Measurements from ENCODE around the gene NISCH. TPM values are rescaled to one million over a fixed set of nuclear protein-coding genes. Genes with fewer than 3 reads are reported as not detected.

Gene NISCH
- total RNA-seq, 2 donors from 2014 or later, result 57.3 to 58.1 TPM

DNA sequence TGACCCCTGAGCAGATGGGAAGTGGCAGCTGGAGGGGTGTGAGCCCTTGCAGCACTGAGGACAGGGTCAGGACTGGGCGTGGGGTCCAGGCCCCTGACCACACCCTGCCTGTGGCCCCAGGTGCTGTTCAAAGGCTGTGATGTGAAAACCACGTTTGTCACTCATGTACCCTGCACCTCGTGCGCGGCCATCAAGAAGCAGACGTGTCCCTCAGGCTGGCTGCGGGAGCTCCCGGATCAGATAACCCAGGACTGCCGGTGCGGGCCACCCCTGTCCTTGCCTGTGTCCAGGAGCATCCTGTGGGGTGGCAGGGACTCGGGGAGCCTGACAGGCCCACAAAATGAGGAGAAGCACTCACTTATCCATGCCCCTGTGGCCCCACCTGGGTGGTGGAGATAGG lies 45.6 kb downstream of the NISCH start:
- DNase-seq, result no peak
- intact Hi-C loops (cut with DNase I, micrococcal nuclease), result no loop called here
- no peak for ATAC-seq

DNA sequence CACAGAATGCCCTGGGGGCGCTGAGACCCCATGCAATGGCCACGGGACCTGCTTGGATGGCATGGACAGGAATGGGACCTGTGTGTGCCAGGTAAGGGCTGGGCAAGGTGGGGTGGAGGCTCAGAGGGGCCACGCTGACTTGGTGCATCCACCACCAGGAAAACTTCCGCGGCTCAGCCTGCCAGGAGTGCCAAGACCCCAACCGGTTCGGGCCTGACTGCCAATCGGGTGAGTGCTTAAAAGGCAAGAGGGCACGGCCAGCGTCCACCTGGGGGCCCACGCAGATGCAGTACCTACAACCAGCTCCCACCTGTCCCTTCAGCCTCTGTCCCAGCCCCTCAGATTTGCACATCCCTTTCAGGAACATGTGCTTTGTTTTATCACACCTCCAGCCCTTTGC lies 46.6 kb downstream of the NISCH start:
- ATAC-seq (no peak), DNase-seq (no peak)
- intact Hi-C loops (cut with DNase I, micrococcal nuclease), result no loop called here

DNA sequence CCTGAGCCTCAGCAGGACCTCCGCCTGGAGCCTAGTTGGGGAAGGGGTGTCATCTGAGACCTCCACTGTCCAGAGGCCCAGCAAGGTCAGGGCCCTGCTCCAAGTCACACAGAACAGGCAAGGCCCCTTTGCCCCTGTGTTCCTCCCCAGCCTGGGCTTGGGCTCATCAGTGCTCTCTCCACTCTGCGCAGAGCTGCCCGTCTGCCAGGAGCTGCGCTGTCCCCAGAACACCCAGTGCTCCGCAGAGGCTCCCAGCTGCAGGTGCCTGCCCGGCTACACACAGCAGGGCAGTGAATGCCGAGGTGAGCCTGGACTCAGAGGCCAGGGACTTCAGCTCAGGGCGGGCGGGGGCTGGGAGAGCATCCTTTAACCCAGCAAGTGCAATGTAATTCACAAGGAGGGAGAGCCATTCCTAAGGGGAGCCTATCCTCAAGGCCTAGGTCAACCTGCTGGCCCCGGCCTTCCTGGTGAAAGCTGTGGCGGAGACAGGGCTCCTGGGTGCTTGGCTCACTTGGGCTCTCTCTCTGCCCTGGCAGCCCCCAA lies 47.5 kb downstream of the NISCH start:
- no peak for ATAC-seq
- DNase-seq, result no peak
- intact Hi-C loops (cut with DNase I, micrococcal nuclease), result no loop called here

DNA sequence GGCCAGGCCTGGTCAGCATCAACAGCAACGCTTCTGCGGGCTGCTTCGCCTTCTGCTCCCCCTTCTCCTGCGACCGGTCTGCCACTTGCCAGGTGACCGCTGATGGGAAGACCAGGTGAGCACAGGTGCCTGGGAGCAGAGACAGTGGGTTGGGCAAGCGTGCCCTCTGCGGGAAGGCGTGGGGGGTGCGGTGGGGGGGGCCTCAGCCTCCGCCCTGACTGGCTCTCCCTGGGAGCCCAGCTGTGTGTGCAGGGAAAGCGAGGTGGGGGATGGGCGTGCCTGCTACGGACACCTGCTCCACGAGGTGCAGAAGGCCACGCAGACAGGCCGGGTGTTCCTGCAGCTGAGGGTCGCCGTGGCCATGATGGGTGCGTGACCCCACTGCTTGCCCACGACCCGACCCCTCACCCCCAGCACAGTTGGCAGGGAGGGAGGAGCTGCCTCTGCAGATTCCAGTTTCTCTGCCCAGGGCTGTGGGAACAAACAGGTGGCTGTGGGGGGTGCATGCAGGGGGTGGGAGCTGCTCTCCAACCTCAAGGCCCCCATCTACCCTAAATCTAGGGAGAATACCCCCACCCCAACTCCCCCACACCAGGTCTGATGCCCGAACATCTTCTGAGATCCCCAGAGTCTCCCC lies 48.5 kb downstream of the NISCH start:
- no peak for ATAC-seq
- no peak for DNase-seq
- intact Hi-C loops (cut with DNase I, micrococcal nuclease), result no loop called here

DNA sequence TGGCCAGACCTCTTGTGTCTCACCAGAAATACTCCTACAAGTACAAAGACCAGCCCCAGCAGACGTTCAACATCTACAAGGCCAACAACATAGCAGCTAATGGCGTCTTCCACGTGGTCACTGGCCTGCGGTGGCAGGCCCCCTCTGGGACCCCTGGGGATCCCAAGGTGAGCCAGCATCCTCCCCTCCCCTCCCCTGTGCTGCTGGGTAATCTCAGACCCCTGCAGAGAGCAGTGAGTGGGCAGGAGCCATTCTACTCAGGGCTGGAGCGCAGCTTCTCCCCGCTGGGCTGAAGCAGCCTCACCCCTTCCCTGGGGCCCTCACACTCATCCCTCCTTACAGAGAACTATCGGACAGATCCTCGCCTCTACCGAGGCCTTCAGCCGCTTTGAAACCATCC lies 49.6 kb downstream of the NISCH start:
- no peak for ATAC-seq

DNA sequence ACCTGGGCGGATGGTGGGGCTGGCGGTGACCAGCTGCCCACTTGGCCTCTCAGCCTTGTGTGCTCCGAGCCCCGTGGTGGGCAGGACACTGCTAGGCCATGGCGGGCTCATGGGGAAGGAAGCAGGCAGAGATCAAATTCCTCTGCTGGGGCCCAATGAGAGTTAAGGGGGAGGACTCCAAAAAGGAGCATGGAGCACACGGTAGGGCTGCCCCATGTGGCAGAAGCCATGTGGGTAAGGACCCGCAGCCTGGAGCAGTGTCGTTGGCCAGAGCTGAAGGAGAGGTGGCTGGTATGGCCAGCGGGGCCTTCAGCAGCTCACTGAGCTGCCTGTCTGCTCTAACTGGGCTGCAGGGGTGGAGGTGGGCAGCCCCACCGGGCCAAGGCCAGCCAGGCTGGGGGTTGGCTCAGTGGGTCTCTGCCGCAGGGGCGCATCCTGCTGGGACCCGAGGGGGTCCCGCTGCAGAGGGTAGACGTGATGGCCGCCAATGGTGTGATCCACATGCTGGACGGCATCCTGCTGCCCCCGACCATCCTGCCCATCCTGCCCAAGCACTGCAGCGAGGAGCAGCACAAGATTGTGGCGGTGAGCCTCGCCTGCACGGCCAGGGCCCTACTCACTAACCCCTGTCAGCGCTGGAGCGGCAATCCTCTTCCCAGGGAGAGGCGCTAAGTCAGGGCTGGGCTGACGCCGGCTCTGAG lies 51.0 kb downstream of the NISCH start:
- no peak for DNase-seq
- intact Hi-C loops (cut with DNase I, micrococcal nuclease), result no loop called here
- ATAC-seq, result no peak

More for the DNA sequence above, 49.6 kb downstream of the NISCH start:
- no peak for DNase-seq
- intact Hi-C loops (cut with DNase I, micrococcal nuclease), result no loop called here

DNA sequence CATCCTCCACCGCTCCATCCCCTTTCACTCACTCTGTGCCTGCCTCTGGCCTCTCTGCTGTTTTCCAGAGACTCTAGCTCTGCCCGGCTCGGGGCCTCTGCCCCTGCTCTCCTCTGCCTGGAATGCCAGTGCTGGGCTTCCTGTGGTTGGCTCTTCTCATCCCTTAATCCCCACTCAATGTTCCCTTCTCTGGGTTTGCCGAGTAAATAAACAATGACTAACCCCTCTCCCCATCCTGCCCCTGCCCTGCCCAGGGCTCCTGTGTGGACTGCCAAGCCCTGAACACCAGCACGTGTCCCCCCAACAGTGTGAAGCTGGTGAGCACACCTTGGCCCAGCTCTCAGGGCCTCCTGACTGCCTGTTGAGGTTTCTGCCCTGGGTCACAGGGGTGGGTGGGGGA lies 52.0 kb downstream of the NISCH start:
- intact Hi-C loops (cut with DNase I, micrococcal nuclease), result no loop called here
- no peak for ATAC-seq
- DNase-seq, result no peak

DNA sequence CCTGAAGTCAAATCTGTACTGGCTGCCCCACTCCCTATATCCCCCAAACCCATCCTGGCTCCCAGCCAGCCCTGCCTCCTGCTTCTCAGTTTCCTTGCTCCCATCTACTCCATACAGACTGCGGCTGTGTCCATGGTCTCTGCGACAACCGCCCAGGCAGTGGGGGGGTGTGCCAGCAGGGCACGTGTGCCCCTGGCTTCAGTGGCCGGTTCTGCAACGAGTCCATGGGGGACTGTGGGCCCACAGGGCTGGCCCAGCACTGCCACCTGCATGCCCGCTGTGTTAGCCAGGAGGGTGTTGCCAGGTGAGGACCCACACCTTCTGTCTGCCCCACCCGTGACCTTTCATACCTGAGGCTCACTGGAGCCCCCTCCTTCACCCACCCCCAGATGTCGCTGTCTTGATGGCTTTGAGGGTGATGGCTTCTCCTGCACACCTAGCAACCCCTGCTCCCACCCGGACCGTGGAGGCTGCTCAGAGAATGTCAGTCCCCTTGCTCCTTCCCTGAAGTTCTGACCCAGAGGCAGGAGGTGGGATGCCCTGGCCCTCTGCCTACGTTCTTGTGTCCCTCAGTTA lies 54.4 kb downstream of the NISCH start:
- intact Hi-C loops (cut with DNase I, micrococcal nuclease), result no loop called here
- peak; percentile 25 for ATAC-seq
- no peak for DNase-seq

DNA sequence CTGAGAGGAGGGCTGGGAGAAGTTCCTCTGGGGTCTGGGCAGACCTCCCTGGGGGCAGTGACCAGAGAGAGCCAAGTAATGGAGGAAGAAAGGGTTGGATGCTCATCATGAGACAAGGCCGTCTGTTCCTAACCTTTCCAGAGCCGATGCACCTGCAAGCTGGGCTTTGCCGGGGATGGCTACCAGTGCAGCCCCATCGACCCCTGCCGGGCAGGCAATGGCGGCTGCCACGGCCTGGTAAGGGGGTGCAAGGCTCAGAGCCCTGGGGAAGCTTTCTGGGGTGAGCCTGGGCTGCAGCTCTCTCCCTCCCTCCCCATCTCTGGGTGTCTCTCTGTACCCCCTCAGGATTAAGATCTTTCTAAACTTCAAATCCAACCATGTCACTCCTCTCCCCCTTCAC lies 56.1 kb downstream of the NISCH start:
- no peak for ATAC-seq
- intact Hi-C loops (cut with DNase I, micrococcal nuclease), result no loop called here
- DNase-seq, result no peak

DNA sequence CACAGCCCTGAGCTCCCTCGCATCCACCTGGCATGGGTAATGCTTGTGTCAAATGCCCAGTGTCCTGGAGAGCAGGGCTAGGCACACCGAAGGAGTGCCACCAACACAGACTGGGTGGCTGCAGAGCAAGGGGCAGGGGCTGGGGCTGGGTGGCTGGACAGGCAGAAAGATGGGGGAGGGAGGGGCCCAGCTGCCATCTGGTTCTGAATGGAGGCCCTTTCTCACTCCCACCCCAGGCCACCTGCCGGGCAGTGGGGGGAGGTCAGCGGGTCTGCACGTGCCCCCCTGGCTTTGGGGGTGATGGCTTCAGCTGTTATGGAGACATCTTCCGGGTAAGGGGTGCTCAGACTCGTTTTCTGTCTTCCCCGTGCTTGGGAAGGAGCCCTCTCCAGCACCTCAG lies 56.7 kb downstream of the NISCH start:
- intact Hi-C loops (cut with DNase I, micrococcal nuclease), result no loop called here
- ATAC-seq (no peak), DNase-seq (no peak)

DNA sequence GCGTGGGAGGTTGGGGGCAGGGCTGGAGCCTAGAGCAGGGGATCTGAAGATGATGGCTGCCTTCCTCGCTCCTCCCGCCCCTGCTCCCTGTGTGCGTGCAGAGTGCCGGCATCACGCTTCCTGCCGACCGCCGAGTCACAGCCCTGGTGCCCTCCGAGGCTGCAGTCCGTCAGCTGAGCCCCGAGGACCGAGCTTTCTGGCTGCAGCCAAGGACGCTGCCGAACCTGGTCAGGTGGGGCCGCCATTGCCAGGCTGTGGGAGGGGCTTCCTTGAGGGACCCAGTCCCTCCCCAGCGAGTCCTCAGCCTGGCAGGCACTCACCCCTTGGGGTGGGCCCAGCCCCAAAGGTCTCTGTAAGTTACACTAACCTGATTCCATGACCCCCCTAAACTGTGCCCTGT lies 57.3 kb downstream of the NISCH start:
- DNase-seq (no peak), ATAC-seq (no peak)
- intact Hi-C loops (cut with DNase I, micrococcal nuclease), result no loop called here

DNA sequence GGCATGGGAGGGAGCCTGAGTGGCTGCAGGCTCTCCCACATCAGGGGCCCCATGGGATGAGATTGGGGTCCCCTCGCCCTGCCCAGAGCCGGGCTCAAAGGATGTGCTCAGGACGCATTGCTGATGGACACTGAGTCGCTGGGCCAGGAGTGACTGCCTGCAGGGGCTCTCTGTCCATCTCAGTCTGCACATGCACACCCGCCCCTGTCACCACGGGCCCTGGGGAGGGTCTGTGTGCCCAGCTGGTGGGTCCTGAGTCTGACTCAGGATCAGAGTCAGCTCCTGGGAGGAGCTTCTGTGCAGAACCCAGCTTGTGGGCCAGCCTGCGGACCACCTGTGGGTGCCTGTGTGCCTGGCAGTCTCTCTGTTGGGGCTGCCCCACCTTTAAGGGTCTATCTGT lies 57.9 kb downstream of the NISCH start:
- intact Hi-C loops (cut with DNase I, micrococcal nuclease), result no loop called here
- no peak for DNase-seq
- ATAC-seq, result no peak

DNA sequence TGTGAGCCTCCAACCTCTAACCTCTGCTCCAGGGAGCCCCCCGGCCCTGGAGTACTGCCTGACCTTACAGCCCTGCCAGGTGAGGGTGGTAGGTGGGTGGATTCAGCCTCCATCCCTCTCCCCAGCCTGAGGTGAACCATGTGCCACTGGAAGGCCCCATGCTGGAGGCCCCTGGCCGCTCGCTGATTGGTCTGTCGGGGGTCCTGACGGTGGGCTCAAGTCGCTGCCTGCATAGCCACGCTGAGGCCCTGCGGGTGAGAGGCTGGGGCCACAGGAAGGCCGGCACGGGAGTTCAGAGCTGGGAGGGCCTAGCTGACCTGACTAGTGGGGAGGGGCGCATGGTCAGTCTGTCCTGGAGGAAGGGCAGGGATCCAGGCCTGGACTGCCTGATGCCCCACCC lies 59.2 kb downstream of the NISCH start:
- intact Hi-C loops (cut with DNase I, micrococcal nuclease), result no loop called here
- ATAC-seq, result no peak

DNA sequence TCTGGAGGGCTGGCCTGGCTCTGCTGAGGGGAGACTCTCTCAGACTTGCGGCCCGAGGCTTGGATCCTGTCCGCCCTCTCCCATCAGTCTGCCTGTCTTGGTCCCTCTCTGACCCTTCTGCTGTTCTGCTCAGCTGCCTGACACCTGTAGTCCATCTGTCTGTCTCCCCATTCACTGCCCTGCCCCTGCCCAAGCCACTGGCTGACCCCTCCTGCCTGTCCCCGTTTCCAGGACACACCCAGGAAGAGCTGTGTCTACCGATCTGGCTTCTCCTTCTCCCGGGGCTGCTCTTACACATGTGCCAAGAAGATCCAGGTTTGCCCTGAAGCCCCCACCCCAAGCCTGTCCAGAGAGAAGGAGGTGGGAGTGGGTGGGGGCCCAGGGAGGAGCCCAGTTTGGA lies 59.8 kb downstream of the NISCH start:
- intact Hi-C loops (cut with DNase I, micrococcal nuclease), result no loop called here
- ATAC-seq (no peak), DNase-seq (no peak)

More for the DNA sequence above, 59.2 kb downstream of the NISCH start:
- DNase-seq, result no peak

DNA sequence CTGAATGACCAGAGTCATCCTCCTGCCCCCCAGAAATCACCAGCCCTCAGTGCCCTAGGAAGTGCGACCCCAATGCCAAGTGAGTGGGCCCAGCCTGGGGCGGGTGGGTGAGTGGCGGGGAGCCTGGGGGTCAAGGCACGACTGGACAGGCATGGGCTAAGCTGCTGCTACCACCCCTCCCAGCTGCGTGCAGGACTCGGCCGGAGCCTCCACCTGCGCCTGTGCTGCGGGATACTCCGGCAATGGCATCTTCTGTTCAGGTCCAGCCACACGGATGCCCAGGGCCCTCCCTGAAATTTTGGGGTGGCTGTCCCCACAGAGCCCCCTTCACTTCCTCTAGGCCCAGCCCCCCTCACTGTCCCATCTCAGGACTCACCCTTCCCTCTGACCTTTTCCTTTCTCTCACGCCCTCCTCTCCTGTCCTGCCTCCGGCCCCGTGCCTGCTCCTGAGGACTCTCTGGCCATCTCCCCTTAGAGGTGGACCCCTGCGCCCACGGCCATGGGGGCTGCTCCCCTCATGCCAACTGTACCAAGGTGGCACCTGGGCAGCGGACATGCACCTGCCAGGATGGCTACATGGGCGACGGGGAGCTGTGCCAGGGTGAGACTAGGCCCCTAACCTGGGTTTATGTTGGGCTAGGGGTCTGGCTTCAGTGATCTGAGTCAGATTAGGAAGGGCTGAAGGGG lies 61.2 kb downstream of the NISCH start:
- ATAC-seq (no peak), DNase-seq (no peak)
- intact Hi-C loops (cut with DNase I, micrococcal nuclease), result no loop called here

DNA sequence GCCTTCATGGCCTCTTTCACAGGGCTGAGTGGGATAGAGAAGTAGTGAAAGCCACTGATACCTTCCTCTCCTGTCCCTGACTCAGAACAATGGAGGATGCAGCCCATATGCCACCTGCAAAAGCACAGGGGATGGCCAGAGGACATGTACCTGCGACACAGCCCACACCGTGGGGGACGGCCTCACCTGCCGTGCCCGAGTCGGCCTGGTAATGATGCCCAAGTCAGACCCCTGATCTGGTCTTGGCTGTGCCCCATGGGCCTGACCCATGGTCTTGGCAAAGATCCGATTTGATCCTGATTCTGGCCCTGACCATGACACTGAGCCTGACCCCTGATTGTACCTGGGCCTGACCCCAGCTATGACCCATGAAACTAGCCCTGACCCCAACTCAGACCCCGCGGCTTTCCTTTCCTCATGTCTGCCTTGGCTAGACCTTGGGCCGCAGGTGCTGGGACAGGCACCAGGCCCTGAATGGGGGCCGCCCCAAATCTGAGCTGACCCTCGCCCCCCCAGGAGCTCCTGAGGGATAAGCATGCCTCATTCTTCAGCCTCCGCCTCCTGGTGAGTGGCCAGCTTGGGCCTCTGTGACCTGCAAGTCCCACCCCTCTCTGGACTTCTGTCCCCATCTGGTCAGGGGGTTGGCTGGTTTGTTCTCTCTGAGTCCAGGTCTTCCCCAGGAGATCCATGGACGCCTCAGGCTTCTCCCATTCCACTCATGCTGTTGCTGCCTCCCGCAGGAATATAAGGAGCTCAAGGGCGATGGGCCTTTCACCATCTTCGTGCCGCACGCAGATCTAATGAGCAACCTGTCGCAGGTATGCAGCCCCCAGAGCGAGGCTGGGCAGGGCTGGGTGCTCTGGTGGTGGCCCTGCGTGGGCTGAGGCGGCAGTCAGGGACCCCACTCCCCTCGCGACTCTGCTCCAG lies 62.7 kb downstream of the NISCH start:
- no peak for DNase-seq
- ATAC-seq, result no peak
- intact Hi-C loops (cut with DNase I, micrococcal nuclease), result no loop called here

DNA sequence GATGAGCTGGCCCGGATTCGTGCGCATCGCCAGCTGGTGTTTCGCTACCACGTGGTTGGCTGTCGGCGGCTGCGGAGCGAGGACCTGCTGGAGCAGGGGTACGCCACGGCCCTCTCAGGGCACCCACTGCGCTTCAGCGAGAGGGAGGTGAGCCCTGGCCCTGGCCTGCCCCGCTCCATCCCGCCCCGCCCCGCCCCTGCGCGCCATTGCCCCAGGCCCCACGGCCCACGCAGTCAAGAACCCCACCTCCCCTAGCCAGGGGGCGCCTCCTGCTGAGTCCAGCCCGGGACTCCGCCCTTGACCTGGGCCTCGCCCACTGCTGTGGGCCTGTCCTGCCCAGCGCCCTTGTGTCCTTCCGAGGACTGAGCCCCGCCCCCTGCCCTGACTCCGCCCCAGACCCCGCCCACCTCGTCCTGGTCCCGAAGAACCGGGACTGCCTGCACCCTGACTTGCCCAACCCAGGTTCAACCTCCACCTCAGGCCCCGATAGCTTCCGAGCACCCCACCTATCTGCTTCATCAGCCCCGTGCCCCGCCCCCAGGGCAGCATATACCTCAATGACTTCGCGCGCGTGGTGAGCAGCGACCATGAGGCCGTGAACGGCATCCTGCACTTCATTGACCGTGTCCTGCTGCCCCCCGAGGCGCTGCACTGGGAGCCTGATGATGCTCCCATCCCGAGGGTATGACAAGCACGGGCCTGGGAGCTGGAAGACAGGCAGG lies 63.5 kb downstream of the NISCH start:
- ATAC-seq (peak; percentile 75), DNase-seq (peak in 1 of 2 donors; percentile 26)
- intact Hi-C loops (cut with DNase I, micrococcal nuclease), result no loop called here

DNA sequence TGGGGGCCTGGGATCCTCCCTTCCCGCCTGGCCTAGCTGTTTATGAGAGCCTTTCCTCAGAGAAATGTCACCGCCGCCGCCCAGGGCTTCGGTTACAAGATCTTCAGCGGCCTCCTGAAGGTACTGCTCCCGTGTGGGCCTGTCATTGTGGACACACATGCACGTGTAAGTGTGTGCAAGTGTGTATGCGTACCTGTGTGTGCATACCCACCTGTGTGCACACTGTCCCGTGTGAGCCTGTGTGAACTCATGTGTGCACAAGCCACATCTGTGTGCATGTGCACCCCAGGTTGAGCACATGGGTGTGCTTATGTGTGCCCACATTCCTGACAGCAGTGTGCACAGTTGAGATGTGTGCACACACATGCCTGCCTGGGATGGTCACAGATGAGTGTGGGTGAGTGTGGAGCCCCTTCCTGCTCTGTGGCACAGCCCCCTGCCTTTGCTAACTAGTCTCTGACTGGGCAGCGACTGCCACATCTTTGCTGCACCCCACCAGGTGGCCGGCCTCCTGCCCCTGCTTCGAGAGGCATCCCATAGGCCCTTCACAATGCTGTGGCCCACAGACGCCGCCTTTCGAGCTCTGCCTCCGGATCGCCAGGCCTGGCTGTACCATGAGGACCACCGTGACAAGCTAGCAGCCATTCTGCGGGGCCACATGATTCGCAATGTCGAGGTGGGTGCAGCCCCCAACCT lies 64.2 kb downstream of the NISCH start:
- no peak for ATAC-seq
- no peak for DNase-seq
- intact Hi-C loops (cut with DNase I, micrococcal nuclease), result no loop called here

Data from left colon (tissue), 2 donors.